Stimulated activated CD4-positive, alpha-beta T cell treated with anti-CD3 and anti-CD28 coated beads, TNF-alpha, amount 100 ng/mL, for 48 hours (primary cell): ENCODE measurements around the gene SLFNL1.

Source experiments
- DNase-seq, 3 donors: peaks; one replicate each; pipeline ENCODE4 v3.0.0-alpha.2; 2020; ENCODE audit warnings: low read depth in 3 of 3

The SLFNL1 gene

GRCh38 chr1:40986328-40986783 lies 35.2 kb downstream of the SLFNL1 start:
- no peak for DNase-seq

- no peak for DNase-seq
Observed at GRCh38 chr1:40985875-40986274, 35.6 kb downstream of the SLFNL1 start.

- DNase-seq, result no peak
Observed at GRCh38 chr1:40985161-40985560, 36.4 kb downstream of the SLFNL1 start.

GRCh38 chr1:40984531-40984930 lies 37.0 kb downstream of the SLFNL1 start:
- DNase-seq, result no peak

- DNase-seq, result no peak
Observed at GRCh38 chr1:40984066-40984465, 37.5 kb downstream of the SLFNL1 start.

- DNase-seq, result no peak
Observed at GRCh38 chr1:40983286-40983685, 38.2 kb downstream of the SLFNL1 start.

GRCh38 chr1:40982721-40983120 lies 38.8 kb downstream of the SLFNL1 start:
- no peak for DNase-seq

GRCh38 chr1:40981691-40982448 lies 39.7 kb downstream of the SLFNL1 start:
- no peak for DNase-seq

GRCh38 chr1:40980453-40981121 lies 40.9 kb downstream of the SLFNL1 start:
- DNase-seq, result peak in 2 of 3 donors; percentile 38 to 48

GRCh38 chr1:40980068-40980452 lies 41.5 kb downstream of the SLFNL1 start:
- no peak for DNase-seq

GRCh38 chr1:40979241-40980067 lies 42.1 kb downstream of the SLFNL1 start, which contains the start of gene CTPS1:
CTPS1 (plus strand) TSS chr1:40979696; CDS start chr1:40983291, 3,595 bp downstream.
- peak; percentile 92 to 96 (median 95) for DNase-seq

GRCh38 chr1:40978886-40979240 lies 42.7 kb downstream of the SLFNL1 start:
- no peak for DNase-seq

GRCh38 chr1:40977716-40978115 lies 43.8 kb downstream of the SLFNL1 start:
- DNase-seq, result no peak

- DNase-seq, result no peak
Observed at GRCh38 chr1:40976952-40977690, 44.4 kb downstream of the SLFNL1 start.

- DNase-seq, result no peak
Observed at GRCh38 chr1:40974945-40975344, 46.6 kb downstream of the SLFNL1 start.

- no peak for DNase-seq
Observed at GRCh38 chr1:40973912-40974311, 47.6 kb downstream of the SLFNL1 start.

GRCh38 chr1:40971966-40972365 lies 49.6 kb downstream of the SLFNL1 start:
- DNase-seq, result no peak

GRCh38 chr1:40969445-40969844 lies 52.1 kb downstream of the SLFNL1 start:
- DNase-seq, result no peak

GRCh38 chr1:40966417-40966816 lies 55.1 kb downstream of the SLFNL1 start:
- no peak for DNase-seq
